ENCODE results near the gene BAIAP2. TPM values are rescaled to one million over a fixed set of nuclear protein-coding genes. Genes with fewer than 3 reads are reported as not detected.
"Not testable (repeated sequence)": the region's sequence is repeated elsewhere in the genome, so short reads cannot be mapped to it uniquely, and the experiment has no call there.

BAIAP2 gene
- polyA plus RNA-seq, 3 donors: 6.9 to 23.7 (median 14.9) TPM

- H3K27ac ChIP-seq (ENCODE audit: low read depth, low read length): no peak overlapping the region
- 69 to 85% (median 78%) methylated on average over 24 to 28 of the region's 28 CpGs for WGBS, 3 donors
Measured at GRCh38 chr17:81135505-81136278, 100.7 kb downstream of the BAIAP2 start.

GRCh38 chr17:81136366-81136765, 101.4 kb downstream of the BAIAP2 start:
- 71 to 86% (median 80%) methylated on average over 8 of the region's 8 CpGs for WGBS, 3 donors
- no peak overlapping the region for H3K27ac ChIP-seq (ENCODE audit: low read depth, low read length)

GRCh38 chr17:81137248-81137647, 102.3 kb downstream of the BAIAP2 start:
- no peak overlapping the region for H3K27ac ChIP-seq (ENCODE audit: low read depth, low read length)
- 86 to 93% (median 88%) methylated on average over 11 to 13 of the region's 13 CpGs for WGBS, 3 donors

GRCh38 chr17:81138083-81138482, 103.1 kb downstream of the BAIAP2 start:
- 89 to 96% (median 91%) methylated on average over 15 of the region's 15 CpGs for WGBS, 3 donors
- H3K27ac ChIP-seq (ENCODE audit: low read depth, low read length): no peak overlapping the region

GRCh38 chr17:81138500-81138899, 103.5 kb downstream of the BAIAP2 start:
- WGBS, 3 donors: 91 to 96% (median 93%) methylated on average over 25 of the region's 25 CpGs
- no peak overlapping the region for H3K27ac ChIP-seq (ENCODE audit: low read depth, low read length)

- WGBS, 3 donors: 86 to 96% (median 87%) methylated on average over 8 of the region's 8 CpGs
- no peak overlapping the region for H3K27ac ChIP-seq (ENCODE audit: low read depth, low read length)
Measured at GRCh38 chr17:81139428-81139827, 104.5 kb downstream of the BAIAP2 start.

- 76 to 88% (median 84%) methylated on average over 8 of the region's 8 CpGs for WGBS, 3 donors
- no peak overlapping the region for H3K27ac ChIP-seq (ENCODE audit: low read depth, low read length)
Measured at GRCh38 chr17:81140018-81140417, 105.1 kb downstream of the BAIAP2 start.

- H3K27ac ChIP-seq (ENCODE audit: low read depth, low read length): no peak overlapping the region
- WGBS, 3 donors: 92 to 95% (median 93%) methylated on average over 20 to 37 of the region's 37 CpGs
Measured at GRCh38 chr17:81140695-81141094, 105.7 kb downstream of the BAIAP2 start.

GRCh38 chr17:81142301-81143199, 107.6 kb downstream of the BAIAP2 start:
- 31 to 37% (median 33%) methylated on average over 25 of the region's 25 CpGs for WGBS, 3 donors
- H3K27ac ChIP-seq (ENCODE audit: low read depth, low read length): no peak overlapping the region

GRCh38 chr17:81143200-81143527, 108.2 kb downstream of the BAIAP2 start:
- no peak overlapping the region for H3K27ac ChIP-seq (ENCODE audit: low read depth, low read length)
- 41 to 72% (median 67%) methylated on average over 9 to 11 of the region's 11 CpGs for WGBS, 3 donors

GRCh38 chr17:81143717-81144422, 108.9 kb downstream of the BAIAP2 start:
- 80 to 88% (median 82%) methylated on average over 14 to 17 of the region's 17 CpGs for WGBS, 3 donors

GRCh38 chr17:81144423-81144781, 109.5 kb downstream of the BAIAP2 start:
- WGBS, 3 donors: 81 to 86% (median 84%) methylated on average over 14 of the region's 14 CpGs

More at GRCh38 chr17:81143717-81144422, 108.9 kb downstream of the BAIAP2 start:
- no peak overlapping the region for H3K27ac ChIP-seq (ENCODE audit: low read depth, low read length)

GRCh38 chr17:81146208-81146607, 111.3 kb downstream of the BAIAP2 start:
- H3K27ac ChIP-seq (ENCODE audit: low read depth, low read length): not testable (repeated sequence)
- WGBS, 3 donors: 57 to 83% (median 67%) methylated on average over 10 of the region's 10 CpGs

More at GRCh38 chr17:81144423-81144781, 109.5 kb downstream of the BAIAP2 start:
- no peak overlapping the region for H3K27ac ChIP-seq (ENCODE audit: low read depth, low read length)

GRCh38 chr17:81147701-81148100, 112.8 kb downstream of the BAIAP2 start:
- H3K27ac ChIP-seq (ENCODE audit: low read depth, low read length): no peak overlapping the region
- WGBS, 3 donors: 77 to 88% (median 82%) methylated on average over 10 of the region's 10 CpGs

GRCh38 chr17:81148571-81148970, 113.6 kb downstream of the BAIAP2 start:
- no peak overlapping the region for H3K27ac ChIP-seq (ENCODE audit: low read depth, low read length)
- WGBS, 3 donors: 84 to 91% (median 88%) methylated on average over 15 of the region's 15 CpGs

- WGBS, 3 donors: 71 to 79% (median 75%) methylated on average over 13 to 14 of the region's 14 CpGs
- H3K27ac ChIP-seq (ENCODE audit: low read depth, low read length): no peak overlapping the region
Measured at GRCh38 chr17:81148986-81149533, 114.1 kb downstream of the BAIAP2 start.

GRCh38 chr17:81150377-81151077, 115.6 kb downstream of the BAIAP2 start:
- WGBS, 3 donors: 45 to 77% (median 50%) methylated on average over 14 of the region's 14 CpGs
- no peak overlapping the region for H3K27ac ChIP-seq (ENCODE audit: low read depth, low read length)

- WGBS, 3 donors: 57 to 78% (median 59%) methylated on average over 12 to 13 of the region's 13 CpGs
- H3K27ac ChIP-seq (ENCODE audit: low read depth, low read length): no peak overlapping the region
Measured at GRCh38 chr17:81151278-81151677, 116.3 kb downstream of the BAIAP2 start.
